ENCODE results near the gene LPIN1.

DNA sequence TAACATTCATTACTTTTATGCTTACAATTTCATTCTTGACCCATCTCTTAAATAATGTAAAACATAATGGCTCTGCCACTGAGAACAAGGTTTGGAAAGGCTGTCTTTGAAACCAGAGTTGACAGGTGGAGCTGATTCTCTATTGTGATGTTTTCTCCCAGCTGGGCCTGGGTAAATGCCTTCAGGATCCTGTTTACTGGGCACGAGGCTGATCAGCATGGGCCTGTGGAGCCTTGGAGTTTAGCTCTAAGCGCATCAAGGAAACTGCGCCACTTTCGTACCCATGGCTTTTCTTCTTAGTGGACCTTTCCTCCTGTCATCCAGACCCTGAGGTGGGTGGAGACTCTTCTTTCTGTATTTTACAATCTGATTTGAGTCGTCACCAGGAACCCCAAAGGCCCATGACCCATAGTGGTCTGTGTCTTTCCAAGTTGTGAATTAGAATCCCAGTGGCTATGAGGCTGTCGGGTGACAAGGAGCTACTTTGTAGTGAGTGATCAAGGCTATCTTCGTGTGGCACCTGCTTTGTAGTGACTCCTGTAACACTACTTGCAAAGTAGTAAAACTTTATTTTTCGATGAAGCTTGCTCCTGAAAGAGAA, 123.1 kb downstream of the LPIN1 start:
- TF ChIP-seq CTCF (conservative IDR thresholded peaks at IDR 0.05) (no peak), EZH2 (IDR thresholded peaks at IDR 0.05; ENCODE audit: low read depth) (no peak)

Measured in PC-9 (cell line).